CD4-positive, CD25-positive, alpha-beta regulatory T cell (primary cell): ENCODE results near the gene THAP11. TPM values are rescaled to one million over a fixed set of nuclear protein-coding genes. Genes with fewer than 3 reads are reported as not detected.

ENCODE experiments used
- ATAC-seq, 2 donors: fragments of 150-1000 bp; cut with Tn5 transposase; one replicate each; pipeline ENCODE4 v1.10.0; 2021; ENCODE audit warnings: low read depth in 2 of 2, moderate number of reproducible peaks in 2 of 2, moderate library complexity in 1 of 2
- DNase-seq, 3 donors: peaks; one replicate each; pipeline versions ENCODE4 v3.0.0 to v3.0.0-alpha.2; 2012 to 2022; ENCODE audit warnings: mixed read lengths in 1 of 3
- H3K27ac ChIP-seq: one replicate; pipeline ENCODE4 v1.7.0; 2013; ENCODE audit warnings: mild to moderate bottlenecking, low read length; ENCODE audit not compliant: insufficient read depth, poor library complexity, severe bottlenecking
- H3K27me3 ChIP-seq: one replicate; pipeline ENCODE4 v1.7.0; 2013; ENCODE audit warnings: low read length; ENCODE audit not compliant: control insufficient read depth, insufficient read depth
- H3K36me3 ChIP-seq: one replicate; pipeline ENCODE4 v1.7.0; 2013; ENCODE audit warnings: mild to moderate bottlenecking, low read length, moderate library complexity; ENCODE audit not compliant: control insufficient read depth, insufficient read depth
- H3K4me1 ChIP-seq: 2 replicates; pipeline ENCODE4 v1.7.0; 2013; ENCODE audit warnings: mild to moderate bottlenecking, low read length; ENCODE audit not compliant: insufficient read depth, control insufficient read depth, poor library complexity, severe bottlenecking
- H3K4me3 ChIP-seq: one replicate; pipeline ENCODE4 v1.7.0; 2013; ENCODE audit warnings: low read depth, mild to moderate bottlenecking, low read length, moderate library complexity
- H3K9me3 ChIP-seq, 2 experiments: 1 replicate in 1 of 2; 2 replicates in 1 of 2; pipeline ENCODE4 v1.7.0; 2013; ENCODE audit warnings: low read length in 2 of 2, mild to moderate bottlenecking in 1 of 2, moderate library complexity in 1 of 2; ENCODE audit not compliant: control insufficient read depth in 2 of 2
- H3K27ac Mint-ChIP-seq, 3 donors: one replicate each; pipeline ENCODE4 v1.8.0; 2020 to 2022; ENCODE audit warnings: mild to moderate bottlenecking in 3 of 3, mixed read lengths in 3 of 3, moderate library complexity in 2 of 3
- H3K27me3 Mint-ChIP-seq: one replicate; pipeline ENCODE4 v1.8.0; 2022; ENCODE audit warnings: mild to moderate bottlenecking, mixed read lengths
- H3K36me3 Mint-ChIP-seq: one replicate; pipeline ENCODE4 v1.8.0; 2020; ENCODE audit warnings: mixed read lengths
- H3K4me1 Mint-ChIP-seq, 4 donors: one replicate each; pipeline ENCODE4 v1.8.0; 2020 to 2022; ENCODE audit warnings: mixed read lengths in 4 of 4, mild to moderate bottlenecking in 1 of 4
- H3K4me3 Mint-ChIP-seq, 4 donors: one replicate each; pipeline ENCODE4 v1.8.0; 2020 to 2022; ENCODE audit warnings: mild to moderate bottlenecking in 4 of 4, mixed read lengths in 4 of 4, moderate library complexity in 3 of 4
- H3K9me3 Mint-ChIP-seq, 7 donors: one replicate each; pipeline ENCODE4 v1.8.0; 2020 to 2022; ENCODE audit warnings: mixed read lengths in 7 of 7, mild to moderate bottlenecking in 3 of 7, moderate library complexity in 2 of 7
- polyA plus RNA-seq, 4 donors: library from polyadenylated mRNA; unstranded; fragments of 300-500 nt; fragmentation: Illumina TruSeq; gene quantifications; one replicate each; pipeline ENCODE4 v1.2.3, GENCODE V29; 2021
- total RNA-seq: library from RNA; stranded (reverse); gene quantifications from one replicate; pipeline ENCODE4 v1.2.3, GENCODE V29; 2022

The THAP11 gene
- total and polyA plus RNA-seq, 5 donors from 2014 or later: 32.2 to 166 (median 140) TPM

- Mint-ChIP-seq H3K4me3 (peak overlapping the region; percentile 92 to 99 (median 94)), H3K27ac (peak overlapping the region in 2 of 3 donors; percentile 86 to 91), H3K9me3 (no peaks in the 10 kb centered on the region), H3K27me3 (no peaks in the 10 kb centered on the region), H3K36me3 (peaks cover 10% of the 10 kb centered on the region), H3K4me1 (peaks cover 6 to 55% (median 34%) of the 10 kb centered on the region in 4 donors)
- peak in 1 of 3 donors; percentile 15 for DNase-seq
- ATAC-seq: no peak
- Histone ChIP-seq H3K4me1 (peaks cover 53% of the 10 kb centered on the region), H3K4me3 (peak overlapping the region; percentile 80), H3K27me3 (no peaks in the 10 kb centered on the region), H3K9me3 (no peaks in the 10 kb centered on the region), H3K36me3 (peaks cover 7% of the 10 kb centered on the region), H3K27ac (peak overlapping the region; percentile 78)
These were observed 36.2 kb upstream of the THAP11 start for GRCh38 chr16:67805718-67806427.

- H3K9me3 ChIP-seq: no peaks in the 10 kb centered on the region
- Mint-ChIP-seq H3K27ac (peak within 1 kb of the TSS; percentile 86 to 91 (median 88)), H3K27me3 (no peaks in the 10 kb centered on the region), H3K9me3 (no peaks in the 10 kb centered on the region), H3K4me3 (peak within 1 kb of the TSS; percentile 92 to 99 (median 94)), H3K36me3 (peaks cover 5% of the 10 kb centered on the region), H3K4me1 (peaks cover 5 to 48% (median 29%) of the 10 kb centered on the region in 4 donors)
- H3K27me3 ChIP-seq: no peaks in the 10 kb centered on the region
- H3K27ac ChIP-seq: peak within 1 kb of the TSS; percentile 78
- H3K36me3 ChIP-seq: peaks cover 7% of the 10 kb centered on the region
- ATAC-seq (peak; percentile 94 to 96), DNase-seq (peak; percentile 97 to 99 (median 98))
- H3K4me3 ChIP-seq: peak within 1 kb of the TSS; percentile 85
- peaks cover 46% of the 10 kb centered on the region for H3K4me1 ChIP-seq
These were observed 35.5 kb upstream of the THAP11 start, which contains the start of the genes RANBP10 and TSNAXIP1 for GRCh38 chr16:67806428-67807147. TSS of gene RANBP10 (minus strand) at chr16:67806560. CDS start at chr16:67806536, 24 bp downstream. TSS of gene TSNAXIP1 (plus strand) at chr16:67806889. CDS start at chr16:67807150, 261 bp downstream.

GRCh38 chr16:67807148-67807682, 34.9 kb upstream of the THAP11 start:
- peak overlapping the region; percentile 92 to 99 (median 94) for H3K4me3 Mint-ChIP-seq
- ATAC-seq: no peak
- Histone ChIP-seq H3K27ac (peak overlapping the region; percentile 78), H3K36me3 (peaks cover 7% of the 10 kb centered on the region), H3K4me3 (peak overlapping the region; percentile 72), H3K27me3 (no peaks in the 10 kb centered on the region), H3K4me1 (peaks cover 40% of the 10 kb centered on the region), H3K9me3 (no peaks in the 10 kb centered on the region)
- peak overlapping the region; percentile 38 to 86 (median 62) for H3K27ac Mint-ChIP-seq
- H3K4me1 Mint-ChIP-seq: peaks cover 5 to 41% (median 23%) of the 10 kb centered on the region in 4 donors
- peaks cover 5% of the 10 kb centered on the region for H3K36me3 Mint-ChIP-seq
- no peaks in the 10 kb centered on the region for H3K27me3 Mint-ChIP-seq
- no peaks in the 10 kb centered on the region for H3K9me3 Mint-ChIP-seq
- DNase-seq: no peak

- Histone ChIP-seq H3K9me3 (no peaks in the 10 kb centered on the region), H3K4me1 (peaks cover 8% of the 10 kb centered on the region), H3K36me3 (no peaks in the 10 kb centered on the region), H3K27me3 (no peaks in the 10 kb centered on the region), H3K4me3 (no peak overlapping the region), H3K27ac (no peak overlapping the region)
- H3K4me1 Mint-ChIP-seq: peaks cover 0 to 13% (median 4%) of the 10 kb centered on the region in 4 donors
- no peaks in the 10 kb centered on the region for H3K36me3 Mint-ChIP-seq
- H3K27ac Mint-ChIP-seq: no peak overlapping the region
- DNase-seq (no peak), ATAC-seq (no peak)
- no peaks in the 10 kb centered on the region for H3K9me3 Mint-ChIP-seq
- no peak overlapping the region for H3K4me3 Mint-ChIP-seq
- peaks cover 4% of the 10 kb centered on the region for H3K27me3 Mint-ChIP-seq
These were observed 30.2 kb upstream of the THAP11 start for GRCh38 chr16:67811899-67812298.

GRCh38 chr16:67814567-67814966, 27.6 kb upstream of the THAP11 start:
- no peaks in the 10 kb centered on the region for H3K9me3 Mint-ChIP-seq
- ATAC-seq: no peak
- H3K27ac Mint-ChIP-seq: no peak overlapping the region
- no peak for DNase-seq
- no peaks in the 10 kb centered on the region for H3K36me3 ChIP-seq
- H3K27me3 Mint-ChIP-seq: peaks cover 4% of the 10 kb centered on the region
- no peak overlapping the region for H3K27ac ChIP-seq
- no peak overlapping the region for H3K4me3 Mint-ChIP-seq
- H3K36me3 Mint-ChIP-seq: no peaks in the 10 kb centered on the region
- peaks cover 4% of the 10 kb centered on the region for H3K4me1 ChIP-seq
- H3K4me3 ChIP-seq: no peak overlapping the region
- H3K9me3 ChIP-seq: no peaks in the 10 kb centered on the region
- H3K27me3 ChIP-seq: no peaks in the 10 kb centered on the region
- H3K4me1 Mint-ChIP-seq: peaks cover 0 to 7% (median 5%) of the 10 kb centered on the region in 4 donors

- DNase-seq: no peak
- H3K4me1 Mint-ChIP-seq: peaks cover 0 to 7% (median 5%) of the 10 kb centered on the region in 4 donors
- no peaks in the 10 kb centered on the region for H3K27me3 ChIP-seq
- H3K9me3 Mint-ChIP-seq: no peaks in the 10 kb centered on the region
- no peak overlapping the region for H3K4me3 ChIP-seq
- H3K36me3 ChIP-seq: no peaks in the 10 kb centered on the region
- H3K4me3 Mint-ChIP-seq: no peak overlapping the region
- ATAC-seq: no peak
- peaks cover 4% of the 10 kb centered on the region for H3K4me1 ChIP-seq
- peak overlapping the region in 1 of 3 donors; percentile 26 for H3K27ac Mint-ChIP-seq
- no peaks in the 10 kb centered on the region for H3K9me3 ChIP-seq
- H3K36me3 Mint-ChIP-seq: no peaks in the 10 kb centered on the region
- peaks cover 9% of the 10 kb centered on the region for H3K27me3 Mint-ChIP-seq
- H3K27ac ChIP-seq: no peak overlapping the region
These were observed 21.4 kb upstream of the THAP11 start for GRCh38 chr16:67820608-67821259.

- DNase-seq (no peak), ATAC-seq (no peak)
- Histone ChIP-seq H3K4me3 (no peak overlapping the region), H3K36me3 (no peaks in the 10 kb centered on the region), H3K9me3 (no peaks in the 10 kb centered on the region), H3K27me3 (no peaks in the 10 kb centered on the region), H3K27ac (no peak overlapping the region), H3K4me1 (no peaks in the 10 kb centered on the region)
- H3K4me1 Mint-ChIP-seq: no peaks in the 10 kb centered on the region
- H3K27ac Mint-ChIP-seq: no peak overlapping the region
- no peaks in the 10 kb centered on the region for H3K36me3 Mint-ChIP-seq
- no peak overlapping the region for H3K4me3 Mint-ChIP-seq
- peaks cover 5% of the 10 kb centered on the region for H3K27me3 Mint-ChIP-seq
- no peaks in the 10 kb centered on the region for H3K9me3 Mint-ChIP-seq
These were observed 19.6 kb upstream of the THAP11 start for GRCh38 chr16:67822511-67822910.
